ENCODE results near the gene SCRT2.
"Not testable (repeated sequence)": the region's sequence is repeated elsewhere in the genome, so short reads cannot be mapped to it uniquely, and the experiment has no call there.

- TF ChIP-seq ZNF589 (CRISPR knock-in tag; IDR thresholded peaks at IDR 0.05; ENCODE audit: low read depth); MAX (CRISPR knock-in tag; IDR thresholded peaks at IDR 0.05); RBBP5 (IDR thresholded peaks at IDR 0.05; ENCODE audit: borderline replicate concordance, insufficient read depth, low read length, poor library complexity, severe bottlenecking); MEF2A (IDR thresholded peaks at IDR 0.05; ENCODE audit: control insufficient read depth, low read depth, low read length); GABPB1 (CRISPR knock-in tag; IDR thresholded peaks at IDR 0.05); POLR2AphosphoS5 (IDR thresholded peaks at IDR 0.05; ENCODE audit: control insufficient read depth, insufficient read depth, low read depth, low read length): not testable (repeated sequence)
- TF ChIP-seq, protein P1, sequence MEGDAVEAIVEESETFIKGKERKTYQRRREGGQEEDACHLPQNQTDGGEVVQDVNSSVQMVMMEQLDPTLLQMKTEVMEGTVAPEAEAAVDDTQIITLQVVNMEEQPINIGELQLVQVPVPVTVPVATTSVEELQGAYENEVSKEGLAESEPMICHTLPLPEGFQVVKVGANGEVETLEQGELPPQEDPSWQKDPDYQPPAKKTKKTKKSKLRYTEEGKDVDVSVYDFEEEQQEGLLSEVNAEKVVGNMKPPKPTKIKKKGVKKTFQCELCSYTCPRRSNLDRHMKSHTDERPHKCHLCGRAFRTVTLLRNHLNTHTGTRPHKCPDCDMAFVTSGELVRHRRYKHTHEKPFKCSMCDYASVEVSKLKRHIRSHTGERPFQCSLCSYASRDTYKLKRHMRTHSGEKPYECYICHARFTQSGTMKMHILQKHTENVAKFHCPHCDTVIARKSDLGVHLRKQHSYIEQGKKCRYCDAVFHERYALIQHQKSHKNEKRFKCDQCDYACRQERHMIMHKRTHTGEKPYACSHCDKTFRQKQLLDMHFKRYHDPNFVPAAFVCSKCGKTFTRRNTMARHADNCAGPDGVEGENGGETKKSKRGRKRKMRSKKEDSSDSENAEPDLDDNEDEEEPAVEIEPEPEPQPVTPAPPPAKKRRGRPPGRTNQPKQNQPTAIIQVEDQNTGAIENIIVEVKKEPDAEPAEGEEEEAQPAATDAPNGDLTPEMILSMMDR (IDR thresholded peaks at IDR 0.05 in 2 of 3, conservative IDR thresholded peaks at IDR 0.05 in 1 of 3; ENCODE audit: insufficient read depth in 2 of 3, low read depth in 1 of 3, low read length in 3 of 3) = not testable (repeated sequence)
These were observed 49.2 kb upstream of the SCRT2 start for GRCh38 chr20:724797-725196.

Measured in K562 (cell line).